IPS-20b (cell line): ENCODE results near the gene TTC33.
"Not testable (repeated sequence)": the region's sequence is repeated elsewhere in the genome, so short reads cannot be mapped to it uniquely, and the experiment has no call there.

ENCODE experiments used
- H3K27ac ChIP-seq: one replicate; pipeline ENCODE4 v1.5.1; 2013; ENCODE audit warnings: low read length
- H3K27me3 ChIP-seq: 2 replicates; pipeline ENCODE4 v1.6.1; 2013; ENCODE audit warnings: mild to moderate bottlenecking, low read length, inconsistent platforms; ENCODE audit not compliant: insufficient read depth
- H3K36me3 ChIP-seq: 2 replicates; pipeline ENCODE4 v1.6.1; 2013; ENCODE audit warnings: low read depth, mild to moderate bottlenecking, inconsistent platforms, low read length, moderate library complexity; ENCODE audit not compliant: insufficient read depth
- H3K4me1 ChIP-seq: 2 replicates; pipeline ENCODE4 v1.6.1; 2013; ENCODE audit warnings: mild to moderate bottlenecking, control low read depth, inconsistent platforms, low read length, moderate library complexity; ENCODE audit not compliant: insufficient read depth
- H3K4me3 ChIP-seq: 2 replicates; pipeline ENCODE4 v1.5.1; 2013; ENCODE audit warnings: mild to moderate bottlenecking, low read length, inconsistent platforms
- H3K9ac ChIP-seq: 2 replicates; pipeline ENCODE4 v1.6.1; 2013; ENCODE audit warnings: low read depth, mild to moderate bottlenecking, inconsistent platforms, low read length, moderate library complexity
- H3K9me3 ChIP-seq: 2 replicates; pipeline ENCODE4 v1.6.1; 2013; ENCODE audit warnings: mild to moderate bottlenecking, low read depth, low read length, inconsistent platforms; ENCODE audit not compliant: insufficient read depth

Gene TTC33

DNA sequence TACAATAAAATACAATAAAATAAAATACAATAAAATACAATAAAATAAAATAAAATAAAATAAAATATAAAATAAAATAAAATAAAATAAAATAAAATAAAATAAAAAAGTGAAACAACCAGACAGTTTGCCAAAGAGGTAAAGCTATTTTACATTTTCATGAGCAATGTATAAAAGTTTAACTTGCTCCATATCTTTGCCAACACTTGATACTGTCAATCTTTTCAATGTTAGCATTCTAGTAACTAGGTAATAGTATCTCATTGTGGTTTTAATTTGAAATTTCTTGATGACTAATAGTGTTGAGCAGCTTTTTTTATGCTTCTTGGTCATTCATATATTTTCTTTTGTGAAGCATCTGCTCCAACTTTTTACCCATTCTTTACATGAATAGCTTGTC lies 17.3 kb downstream of the TTC33 start:
- no peak overlapping the region for H3K27ac ChIP-seq
- no peaks in the 10 kb centered on the region for H3K27me3 ChIP-seq
- no peaks in the 10 kb centered on the region for H3K4me1 ChIP-seq
- H3K4me3 ChIP-seq: no peak overlapping the region
- no peaks in the 10 kb centered on the region for H3K36me3 ChIP-seq
- H3K9me3 ChIP-seq: no peaks in the 10 kb centered on the region
- H3K9ac ChIP-seq: no peak overlapping the region

DNA sequence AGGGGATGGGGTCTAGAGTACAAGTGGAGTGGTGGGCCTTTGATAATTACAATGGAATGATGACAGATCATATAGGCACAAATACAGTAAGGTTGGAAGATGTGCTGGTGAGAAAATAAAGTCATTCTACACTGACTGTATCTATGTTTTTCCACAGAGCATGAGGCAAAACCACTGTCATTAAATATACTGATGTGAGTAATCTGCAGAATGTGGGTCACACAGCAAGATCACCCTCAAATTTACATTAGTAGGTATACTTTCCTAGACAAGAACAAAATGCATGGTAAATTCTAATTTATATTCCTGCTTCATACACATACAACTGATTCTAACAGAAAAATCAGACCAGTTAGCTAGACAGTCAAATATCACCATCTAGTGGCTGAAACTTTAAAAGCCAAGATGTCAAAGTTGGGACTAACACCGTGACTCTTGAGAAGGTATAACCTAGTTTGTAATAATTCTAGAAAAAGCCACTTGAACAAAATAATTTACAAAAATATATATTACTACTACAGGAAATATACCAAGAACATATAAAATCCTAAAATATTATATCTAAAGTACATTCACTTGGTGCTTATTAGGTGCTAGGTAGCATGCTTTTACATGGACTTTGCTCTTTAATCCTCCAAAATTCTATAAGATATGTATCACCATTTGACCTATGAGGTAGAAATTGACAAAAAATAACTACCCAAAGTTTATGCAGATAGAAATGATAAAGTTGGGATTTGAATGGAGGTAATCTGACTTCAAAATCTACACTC lies 19.5 kb downstream of the TTC33 start:
- no peaks in the 10 kb centered on the region for H3K4me1 ChIP-seq
- no peaks in the 10 kb centered on the region for H3K9me3 ChIP-seq
- H3K36me3 ChIP-seq: no peaks in the 10 kb centered on the region
- H3K27ac ChIP-seq: no peak overlapping the region
- no peak overlapping the region for H3K4me3 ChIP-seq
- H3K27me3 ChIP-seq: no peaks in the 10 kb centered on the region
- no peak overlapping the region for H3K9ac ChIP-seq

DNA sequence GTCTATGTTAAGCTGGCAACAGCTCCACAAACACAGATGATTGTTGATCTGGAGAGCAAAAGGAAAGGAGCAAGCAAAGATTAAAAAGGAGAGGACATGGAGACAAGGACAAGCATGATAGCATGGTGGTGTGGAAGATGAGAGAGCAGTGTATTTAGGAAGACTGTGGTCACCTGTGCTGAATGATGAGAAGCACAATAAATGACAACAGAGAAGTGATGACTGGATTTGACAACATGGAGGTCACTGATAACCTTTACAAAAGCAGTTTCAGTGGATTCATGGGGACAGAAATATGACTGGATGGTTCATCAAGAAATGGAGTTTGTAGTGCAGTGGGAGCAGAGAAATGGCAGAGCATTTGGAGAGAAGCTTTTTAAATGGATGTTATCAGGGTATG lies 20.2 kb downstream of the TTC33 start:
- H3K27me3 ChIP-seq: no peaks in the 10 kb centered on the region
- H3K36me3 ChIP-seq: no peaks in the 10 kb centered on the region
- no peaks in the 10 kb centered on the region for H3K9me3 ChIP-seq
- H3K27ac ChIP-seq: no peak overlapping the region
- H3K9ac ChIP-seq: no peak overlapping the region
- H3K4me1 ChIP-seq: no peaks in the 10 kb centered on the region
- H3K4me3 ChIP-seq: no peak overlapping the region

DNA sequence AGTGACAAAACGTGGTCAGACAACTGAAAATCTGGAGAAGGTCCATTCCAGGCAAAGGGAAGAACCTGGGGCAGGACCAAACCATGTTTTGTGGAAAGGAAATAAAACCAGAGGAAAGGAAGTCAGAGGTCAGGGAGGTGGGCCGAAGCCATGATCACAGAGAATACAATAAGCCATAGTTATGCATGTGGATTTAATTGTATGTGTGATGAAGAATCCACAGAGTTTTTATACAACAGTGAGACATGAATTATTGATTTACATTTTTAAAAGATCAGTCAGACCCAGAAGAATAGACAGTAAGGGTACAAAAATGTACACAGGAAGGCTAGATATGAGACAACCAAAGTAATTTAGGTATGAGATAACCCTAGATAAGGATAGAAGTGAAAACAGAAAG lies 20.8 kb downstream of the TTC33 start:
- Histone ChIP-seq H3K4me1 (no peaks in the 10 kb centered on the region), H3K27ac (no peak overlapping the region), H3K27me3 (no peaks in the 10 kb centered on the region), H3K9ac (no peak overlapping the region), H3K9me3 (no peaks in the 10 kb centered on the region), H3K4me3 (no peak overlapping the region), H3K36me3 (no peaks in the 10 kb centered on the region)

DNA sequence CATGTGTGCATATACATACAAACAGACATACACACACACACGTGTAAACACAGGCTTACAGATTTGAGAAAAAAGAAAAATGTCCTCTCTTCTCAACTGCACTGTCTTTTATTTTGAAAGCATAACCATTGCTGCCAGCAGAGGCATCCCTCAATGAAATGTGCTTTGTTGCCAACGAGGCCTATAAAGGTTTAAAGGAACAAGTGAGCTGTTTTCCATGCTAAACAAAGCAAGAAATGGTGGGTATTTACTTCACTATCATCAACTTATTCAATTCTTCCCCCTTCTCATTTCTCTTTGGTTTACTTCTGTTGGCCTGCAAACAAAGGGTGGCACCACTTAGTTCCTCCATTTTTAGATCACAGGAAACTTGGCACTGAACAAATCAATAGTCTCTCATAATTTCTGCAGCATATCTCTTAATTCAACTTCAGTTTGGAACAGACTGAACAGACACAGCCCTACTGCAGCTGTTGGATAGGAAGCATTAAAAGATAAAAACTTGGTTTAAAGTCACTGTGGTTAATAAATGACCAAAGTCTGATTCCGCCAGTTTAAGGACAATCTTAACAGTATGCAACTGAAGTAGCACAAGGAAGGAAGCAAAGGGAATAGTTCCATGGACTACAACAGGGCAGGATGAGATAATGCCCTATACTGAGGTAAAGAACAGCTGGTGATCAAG lies 21.7 kb downstream of the TTC33 start:
- Histone ChIP-seq H3K4me1 (no peaks in the 10 kb centered on the region), H3K4me3 (no peak overlapping the region), H3K27me3 (no peaks in the 10 kb centered on the region), H3K9ac (no peak overlapping the region), H3K36me3 (no peaks in the 10 kb centered on the region), H3K27ac (no peak overlapping the region), H3K9me3 (no peaks in the 10 kb centered on the region)

DNA sequence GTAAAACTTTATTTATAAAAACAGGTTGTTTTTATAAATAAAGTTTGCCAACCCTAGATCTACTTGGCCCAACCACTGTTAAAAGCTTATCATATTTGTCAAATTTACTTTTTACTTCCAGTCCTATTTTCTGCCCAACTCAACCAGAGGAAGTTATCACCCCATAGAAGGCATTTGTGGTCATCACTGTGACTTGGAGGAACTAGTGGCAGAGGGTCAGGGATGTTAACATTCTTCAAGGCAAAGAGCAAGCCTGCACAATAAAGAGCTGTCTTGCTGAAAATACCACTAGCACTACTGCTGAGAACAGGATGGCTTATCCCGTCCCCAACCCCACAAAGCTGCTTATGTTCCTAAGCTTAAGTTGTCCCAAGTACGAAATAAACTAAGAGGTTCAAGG lies 22.3 kb downstream of the TTC33 start:
- H3K27me3 ChIP-seq: no peaks in the 10 kb centered on the region
- no peak overlapping the region for H3K27ac ChIP-seq
- H3K4me1 ChIP-seq: no peaks in the 10 kb centered on the region
- H3K36me3 ChIP-seq: no peaks in the 10 kb centered on the region
- no peak overlapping the region for H3K4me3 ChIP-seq
- no peaks in the 10 kb centered on the region for H3K9me3 ChIP-seq
- no peak overlapping the region for H3K9ac ChIP-seq

DNA sequence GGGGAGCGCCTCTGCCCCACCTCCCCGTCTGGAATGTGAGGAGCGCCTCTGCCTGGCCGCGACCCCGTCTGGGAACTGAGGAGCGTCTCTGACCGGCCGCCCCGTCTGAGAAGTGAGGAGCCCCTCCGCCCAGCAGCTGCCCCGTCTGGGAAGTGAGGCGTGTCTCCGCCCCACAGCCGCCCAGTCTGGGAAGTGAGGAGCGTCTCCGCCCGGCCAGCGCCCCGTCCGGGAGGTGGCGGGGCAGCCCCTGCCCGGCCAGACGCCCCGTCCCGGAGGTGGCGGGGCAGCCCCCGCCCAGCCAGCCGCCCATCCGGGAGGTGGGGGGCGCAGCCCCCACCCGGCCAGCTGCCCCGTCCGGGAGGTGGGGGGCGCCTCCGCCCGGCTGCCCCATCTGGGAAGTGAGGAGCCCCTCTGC lies 33.3 kb downstream of the TTC33 start:
- H3K4me3 ChIP-seq, H3K4me1 ChIP-seq, H3K27ac ChIP-seq, H3K27me3 ChIP-seq, H3K9ac ChIP-seq: not testable (repeated sequence)
- peaks cover 25% of the 10 kb centered on the region for H3K9me3 ChIP-seq
- H3K36me3 ChIP-seq: peaks cover 20% of the 10 kb centered on the region; the same call in 1 of the 2 replicates

DNA sequence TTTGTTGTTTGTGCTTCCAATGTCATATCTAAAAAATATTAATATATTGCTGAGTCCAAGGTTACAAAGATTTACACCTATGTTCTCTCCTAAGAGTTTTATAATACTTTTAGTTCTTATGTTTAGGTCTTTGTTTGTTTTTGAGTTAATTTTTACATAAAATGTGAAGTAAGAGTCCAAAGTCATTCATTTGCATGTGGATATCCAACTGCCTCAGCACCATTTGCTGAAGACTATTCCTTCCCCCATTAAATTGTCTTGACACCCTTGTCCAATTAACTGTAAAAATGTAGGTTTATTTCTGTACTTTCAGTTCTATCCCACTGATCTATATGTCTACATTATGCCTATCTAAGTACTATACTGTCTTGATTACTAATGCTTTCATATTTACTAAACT lies 35.7 kb downstream of the TTC33 start:
- Histone ChIP-seq H3K4me1 (no peaks in the 10 kb centered on the region), H3K4me3 (no peak overlapping the region), H3K27me3 (no peaks in the 10 kb centered on the region), H3K27ac (no peak overlapping the region), H3K9ac (no peak overlapping the region), H3K9me3 (peaks cover 25% of the 10 kb centered on the region), H3K36me3 (peaks cover 17% of the 10 kb centered on the region; the same call in 1 of the 2 replicates)

DNA sequence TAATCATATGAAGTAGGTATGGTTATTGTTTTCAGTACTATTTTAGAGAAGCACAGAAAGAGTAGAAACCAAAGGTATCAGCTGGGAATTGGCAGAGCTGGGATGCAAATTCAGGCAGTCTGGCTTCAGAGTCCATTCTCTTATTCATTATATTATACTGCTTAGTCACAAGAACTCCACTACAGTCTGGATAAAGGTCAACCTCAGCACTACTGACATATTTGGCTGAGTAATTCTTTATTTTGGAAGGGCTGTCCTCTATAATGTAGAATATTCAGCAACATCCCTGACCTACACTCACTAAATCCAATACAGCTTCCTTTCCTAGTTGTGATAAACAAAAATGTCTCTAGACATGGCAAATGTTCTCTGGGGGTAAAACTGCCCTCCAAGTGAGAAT lies 38.5 kb downstream of the TTC33 start:
- Histone ChIP-seq H3K4me1 (no peaks in the 10 kb centered on the region), H3K9me3 (peaks cover 16% of the 10 kb centered on the region; the same call in 1 of the 2 replicates), H3K27ac (no peak overlapping the region), H3K4me3 (no peak overlapping the region), H3K36me3 (peaks cover 11% of the 10 kb centered on the region; the same call in 1 of the 2 replicates), H3K9ac (no peak overlapping the region), H3K27me3 (no peaks in the 10 kb centered on the region)

DNA sequence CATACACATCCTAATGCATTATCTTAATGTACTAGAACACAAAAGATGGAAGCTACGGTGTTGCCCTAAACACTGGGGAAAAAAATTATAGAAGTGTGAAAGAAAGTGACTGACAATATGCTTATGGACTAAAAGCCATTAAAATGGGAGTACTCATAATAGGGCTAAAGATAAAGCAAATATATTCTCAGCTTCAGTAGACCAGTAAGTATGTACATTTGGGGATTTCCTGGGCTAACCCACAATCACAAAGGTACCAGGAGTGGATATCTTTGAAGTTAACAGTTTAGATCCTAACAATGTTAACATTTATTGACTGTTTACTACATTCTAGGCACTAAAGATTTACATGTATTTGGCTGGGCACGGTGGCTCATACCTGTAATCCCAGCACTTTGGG lies 39.2 kb downstream of the TTC33 start:
- no peak overlapping the region for H3K9ac ChIP-seq
- no peak overlapping the region for H3K4me3 ChIP-seq
- peaks cover 11% of the 10 kb centered on the region; the same call in 1 of the 2 replicates for H3K36me3 ChIP-seq
- no peaks in the 10 kb centered on the region for H3K27me3 ChIP-seq
- no peak overlapping the region for H3K27ac ChIP-seq
- H3K4me1 ChIP-seq: no peaks in the 10 kb centered on the region
- H3K9me3 ChIP-seq: peaks cover 11% of the 10 kb centered on the region; the same call in 1 of the 2 replicates

DNA sequence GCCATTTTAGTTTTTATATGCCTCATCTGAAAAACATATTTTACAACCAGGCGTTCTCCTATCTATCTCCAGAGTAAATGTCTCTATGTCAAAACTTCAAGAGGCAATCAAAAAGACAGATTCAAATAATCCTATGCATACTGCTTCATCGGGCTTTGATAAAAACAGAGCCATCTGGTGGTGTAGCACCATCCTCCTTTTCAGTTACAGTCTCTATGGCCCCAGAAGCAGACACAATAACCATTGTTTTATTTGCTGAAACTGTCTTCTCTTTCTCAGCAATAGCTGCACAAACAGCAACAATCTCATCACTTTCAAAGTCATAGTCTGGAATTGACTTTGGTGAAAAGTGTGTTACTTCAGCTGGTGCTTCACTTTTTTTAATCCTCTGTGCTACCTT lies 39.8 kb downstream of the TTC33 start:
- Histone ChIP-seq H3K27me3 (no peaks in the 10 kb centered on the region), H3K9ac (no peak overlapping the region), H3K4me1 (no peaks in the 10 kb centered on the region), H3K4me3 (no peak overlapping the region), H3K36me3 (peaks cover 5% of the 10 kb centered on the region; the same call in 1 of the 2 replicates), H3K27ac (no peak overlapping the region), H3K9me3 (peaks cover 5% of the 10 kb centered on the region; the same call in 1 of the 2 replicates)

DNA sequence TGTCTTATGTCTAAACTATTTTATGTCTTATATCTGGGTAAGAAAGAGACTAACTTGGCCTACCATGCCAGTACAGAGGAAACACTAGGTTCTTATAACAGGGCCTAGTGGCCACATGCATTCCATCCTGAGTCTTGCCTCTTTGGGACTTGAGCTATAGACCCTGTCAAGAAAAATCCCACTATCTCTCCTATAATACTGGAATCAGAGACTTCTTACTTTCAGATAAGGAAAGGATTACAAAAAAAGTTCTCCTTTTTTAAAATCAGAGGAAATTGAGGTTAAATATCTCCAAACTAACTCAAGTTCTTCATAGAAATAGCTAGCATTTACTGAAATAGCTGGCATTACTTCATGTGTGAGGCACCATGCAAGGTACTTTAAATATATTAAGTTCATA lies 41.8 kb downstream of the TTC33 start:
- Histone ChIP-seq H3K4me1 (no peaks in the 10 kb centered on the region), H3K27me3 (no peaks in the 10 kb centered on the region), H3K9ac (no peak overlapping the region), H3K4me3 (no peak overlapping the region), H3K27ac (no peak overlapping the region), H3K9me3 (no peaks in the 10 kb centered on the region), H3K36me3 (no peaks in the 10 kb centered on the region)
